Mesendoderm (in vitro differentiated cells): ENCODE results near the gene PLPPR2.

ENCODE experiments used
- DNase-seq: peaks from one replicate; pipeline ENCODE4 v3.0.0; 2013
- H2AK5ac ChIP-seq: 2 replicates; pipeline ENCODE4 v1.6.1; 2013; ENCODE audit warnings: low read length, inconsistent platforms
- H2BK120ac ChIP-seq: 2 replicates; pipeline ENCODE4 v1.6.1; 2013; ENCODE audit warnings: low read depth, mild to moderate bottlenecking, low read length, moderate library complexity, mixed read lengths
- H2BK15ac ChIP-seq: replicated peaks from 2 replicates; pipeline ENCODE4 v1.6.1; 2013; ENCODE audit warnings: low read depth, mild to moderate bottlenecking, moderate library complexity
- H2BK5ac ChIP-seq: 2 replicates; pipeline ENCODE4 v1.6.1; 2013; ENCODE audit warnings: low read length, inconsistent platforms
- H3K18ac ChIP-seq: 2 replicates; pipeline ENCODE4 v1.6.1; 2013; ENCODE audit warnings: mild to moderate bottlenecking, low read length, mixed read lengths
- H3K23ac ChIP-seq: one replicate; pipeline ENCODE4 v1.6.1; 2013; ENCODE audit warnings: low read length
- H3K27ac ChIP-seq: 2 replicates; pipeline ENCODE4 v1.5.1; 2013; ENCODE audit warnings: low read depth, mild to moderate bottlenecking, inconsistent platforms, low read length, moderate library complexity
- H3K27me3 ChIP-seq: 2 replicates; pipeline ENCODE4 v1.6.1; 2013; ENCODE audit warnings: low read length, control low read depth, mild to moderate bottlenecking, inconsistent platforms; ENCODE audit not compliant: insufficient read depth, poor library complexity
- H3K36me3 ChIP-seq: 2 replicates; pipeline ENCODE4 v1.6.1; 2013; ENCODE audit warnings: low read length, inconsistent platforms; ENCODE audit not compliant: control insufficient read depth, insufficient read depth
- H3K4ac ChIP-seq: one replicate; pipeline ENCODE4 v1.6.1; 2013; ENCODE audit warnings: low read depth, mild to moderate bottlenecking, low read length, moderate library complexity
- H3K4me1 ChIP-seq: 2 replicates; pipeline ENCODE4 v1.6.1; 2013; ENCODE audit warnings: low read depth, low read length, inconsistent platforms; ENCODE audit not compliant: control insufficient read depth
- H3K4me2 ChIP-seq: 2 replicates; pipeline ENCODE4 v1.6.1; 2013; ENCODE audit warnings: low read length
- H3K4me3 ChIP-seq: 2 replicates; pipeline ENCODE4 v1.5.1; 2013; ENCODE audit warnings: mild to moderate bottlenecking, low read length
- H3K56ac ChIP-seq: one replicate; pipeline ENCODE4 v1.6.1; 2013; ENCODE audit warnings: low read length
- H3K79me1 ChIP-seq: 2 replicates; pipeline ENCODE4 v1.6.1; 2013; ENCODE audit warnings: low read length, inconsistent platforms
- H3K79me2 ChIP-seq: 2 replicates; pipeline ENCODE4 v1.6.1; 2013; ENCODE audit warnings: mild to moderate bottlenecking, low read length; ENCODE audit not compliant: control insufficient read depth, insufficient read depth
- H3K9ac ChIP-seq: 2 replicates; pipeline ENCODE4 v1.6.1; 2013; ENCODE audit warnings: low read length, inconsistent platforms
- H4K5ac ChIP-seq: one replicate; pipeline ENCODE4 v1.6.1; 2013; ENCODE audit warnings: low read length
- H4K8ac ChIP-seq: one replicate; pipeline ENCODE4 v1.6.1; 2013; ENCODE audit warnings: low read depth, mild to moderate bottlenecking, control low read depth, low read length, moderate library complexity
- WGBS: extraction: QIAGEN DNeasy Blood & Tissue Kit; methylation state at CpG from one replicate; pipeline ENCODE4 v1.1.7; 2013; ENCODE audit warnings: low lambda C conversion rate, missing lambda C conversion rate; ENCODE audit not compliant: insufficient coverage; ENCODE audit errors: extremely low coverage; 5-methylcytosine and 5-hydroxymethylcytosine counted together

The PLPPR2 gene

DNA sequence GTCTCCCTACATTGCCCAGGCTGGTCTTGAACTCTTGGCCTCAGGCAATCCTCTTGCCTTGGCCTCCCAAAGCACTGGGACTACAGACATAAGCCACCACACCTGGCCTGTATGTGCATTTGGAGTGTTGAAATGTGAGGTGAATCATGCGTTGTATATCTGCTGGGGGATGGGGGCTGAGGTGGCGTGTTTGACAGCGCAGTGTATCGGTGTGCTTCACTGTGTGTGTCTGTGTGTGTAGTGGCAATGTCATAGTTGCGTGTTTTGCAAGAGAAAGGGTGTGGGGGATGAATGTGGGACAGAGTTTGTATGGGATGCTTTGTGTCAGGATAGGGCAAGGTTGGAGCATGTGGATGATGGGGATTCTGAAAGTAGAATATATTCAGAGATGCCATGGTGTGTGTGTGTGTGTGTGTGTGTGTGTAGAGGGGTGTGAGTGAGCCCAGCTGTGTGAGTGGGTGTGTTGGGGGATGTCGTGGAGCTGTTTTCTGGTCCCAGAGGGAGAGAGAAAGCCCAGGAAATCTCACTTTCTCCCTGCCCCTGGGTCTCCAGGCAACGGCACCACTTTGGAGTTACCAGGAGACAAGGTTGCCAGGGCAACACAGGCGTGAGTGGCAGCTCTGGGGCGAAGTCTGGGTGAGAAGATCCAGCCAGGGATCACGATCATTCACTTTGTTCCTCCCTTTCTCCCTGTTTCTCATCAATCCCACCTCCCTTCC, 18.1 kb downstream of the PLPPR2 start:
- H3K79me2 ChIP-seq: no peaks in the 10 kb centered on the region
- H4K8ac ChIP-seq: no peak overlapping the region
- H3K56ac ChIP-seq: no peak overlapping the region
- no peaks in the 10 kb centered on the region for H3K36me3 ChIP-seq
- no peak overlapping the region for H2AK5ac ChIP-seq
- H3K18ac ChIP-seq: no peak overlapping the region
- H3K23ac ChIP-seq: no peak overlapping the region
- H3K79me1 ChIP-seq: no peaks in the 10 kb centered on the region
- no peaks in the 10 kb centered on the region for H3K27me3 ChIP-seq
- no peak overlapping the region for H3K27ac ChIP-seq
- no peak overlapping the region for H3K4ac ChIP-seq
- no peak overlapping the region for H3K4me3 ChIP-seq
- DNase-seq: peak; percentile 82
- no peak overlapping the region for H3K9ac ChIP-seq
- no peak overlapping the region for H4K5ac ChIP-seq
- H2BK15ac ChIP-seq: no peak overlapping the region
- no peak overlapping the region for H3K4me2 ChIP-seq
- H3K4me1 ChIP-seq: no peaks in the 10 kb centered on the region
- H2BK120ac ChIP-seq: no peak overlapping the region
- no peak overlapping the region for H2BK5ac ChIP-seq
- no CpG with 5 or more reads among the region's 10 CpGs for WGBS

DNA sequence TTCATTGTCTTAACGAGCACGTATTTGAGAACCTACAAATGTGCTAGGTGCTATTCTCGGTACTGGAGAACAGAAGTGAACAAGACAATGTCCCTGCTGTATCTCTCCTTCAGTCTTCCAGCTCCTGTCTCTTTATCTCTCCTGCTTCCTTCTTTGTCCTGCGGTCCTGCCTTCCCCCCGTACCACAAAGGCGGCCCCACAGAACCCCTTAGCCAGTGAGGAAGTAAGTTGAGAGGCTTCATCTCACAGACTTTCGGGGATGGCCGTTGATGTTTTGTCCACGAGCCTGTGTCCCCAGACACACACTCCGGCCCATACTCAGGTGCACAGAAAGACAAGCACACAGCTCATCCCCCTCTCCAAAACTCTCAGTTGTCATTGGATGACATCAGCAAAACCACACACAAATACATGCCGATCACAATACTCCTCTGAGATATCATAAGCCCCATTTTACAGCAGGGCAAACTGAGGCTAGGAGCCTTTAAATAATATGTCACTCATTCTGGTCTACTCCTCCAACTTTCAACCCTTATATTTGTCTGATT, 18.7 kb downstream of the PLPPR2 start:
- H3K18ac ChIP-seq: no peak overlapping the region
- H2BK5ac ChIP-seq: no peak overlapping the region
- no peak overlapping the region for H3K4me3 ChIP-seq
- H4K8ac ChIP-seq: no peak overlapping the region
- no peak overlapping the region for H3K23ac ChIP-seq
- no peak overlapping the region for H3K56ac ChIP-seq
- H3K27me3 ChIP-seq: no peaks in the 10 kb centered on the region
- H3K4me1 ChIP-seq: no peaks in the 10 kb centered on the region
- H4K5ac ChIP-seq: no peak overlapping the region
- H3K4me2 ChIP-seq: peak overlapping the region; percentile 48
- no peak overlapping the region for H2BK15ac ChIP-seq
- no peak overlapping the region for H3K27ac ChIP-seq
- no CpG with 5 or more reads among the region's 11 CpGs for WGBS
- DNase-seq: no peak
- H2AK5ac ChIP-seq: no peak overlapping the region
- no peak overlapping the region for H2BK120ac ChIP-seq
- H3K4ac ChIP-seq: no peak overlapping the region
- no peak overlapping the region for H3K9ac ChIP-seq
- H3K79me2 ChIP-seq: no peaks in the 10 kb centered on the region
- no peaks in the 10 kb centered on the region for H3K79me1 ChIP-seq
- H3K36me3 ChIP-seq: no peaks in the 10 kb centered on the region

DNA sequence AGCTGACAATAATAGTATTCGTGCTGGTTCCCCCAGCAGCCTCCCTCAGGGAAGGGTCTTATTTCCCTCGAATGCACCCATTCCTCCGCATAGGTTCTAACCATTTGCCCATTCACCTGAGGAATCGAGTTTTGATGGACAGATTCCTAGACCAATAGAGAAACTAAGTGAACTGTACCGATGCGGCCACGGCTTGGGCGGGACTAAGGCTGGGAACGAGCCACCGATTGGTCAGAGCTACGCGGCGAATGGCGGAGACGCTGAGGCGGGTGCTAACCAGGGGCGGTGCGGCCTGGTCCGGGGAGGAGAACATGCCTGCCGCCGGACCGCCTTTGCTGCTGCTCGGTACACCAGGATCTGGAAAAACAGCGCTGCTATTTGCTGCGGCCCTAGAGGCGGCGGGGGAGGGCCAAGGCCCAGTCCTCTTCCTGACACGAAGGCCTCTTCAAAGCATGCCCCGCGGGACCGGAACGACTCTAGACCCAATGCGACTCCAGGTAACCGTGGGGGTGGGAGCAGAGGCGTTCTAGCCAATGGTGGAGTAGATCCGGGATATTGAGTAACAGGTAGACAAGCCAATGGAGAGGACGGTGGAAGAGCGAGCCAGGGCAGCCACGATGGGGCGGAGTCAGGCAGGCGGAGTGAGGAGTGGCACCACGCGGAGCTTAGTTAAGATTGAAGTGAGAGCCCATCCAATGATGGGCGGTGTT, 19.4 kb downstream of the PLPPR2 start, which contains the start of gene SWSAP1:
TSS of gene SWSAP1 (plus strand) at position 234 of the 710 bp plus-strand sequence. CDS start at position 249, 15 bp downstream.
- H3K79me2 ChIP-seq: no peaks in the 10 kb centered on the region
- no peak within 1 kb of the TSS for H2BK15ac ChIP-seq
- H3K79me1 ChIP-seq: no peaks in the 10 kb centered on the region
- H2AK5ac ChIP-seq: no peak within 1 kb of the TSS
- H3K9ac ChIP-seq: peak within 1 kb of the TSS; percentile 82
- no CpG with 5 or more reads among the region's 44 CpGs for WGBS
- no peak within 1 kb of the TSS for H4K8ac ChIP-seq
- peak within 1 kb of the TSS; percentile 47 for H2BK5ac ChIP-seq
- peak within 1 kb of the TSS; percentile 65 for H3K4me2 ChIP-seq
- H3K4me3 ChIP-seq: peak within 1 kb of the TSS; percentile 53
- no peak within 1 kb of the TSS for H3K23ac ChIP-seq
- peak within 1 kb of the TSS; percentile 92 for H3K56ac ChIP-seq
- H3K18ac ChIP-seq: peak within 1 kb of the TSS; percentile 92
- no peaks in the 10 kb centered on the region for H3K36me3 ChIP-seq
- peak within 1 kb of the TSS; percentile 93 for H3K4ac ChIP-seq
- no peaks in the 10 kb centered on the region for H3K27me3 ChIP-seq
- peak; percentile 100 for DNase-seq
- H3K27ac ChIP-seq: peak within 1 kb of the TSS; percentile 85
- H3K4me1 ChIP-seq: no peaks in the 10 kb centered on the region
- no peak within 1 kb of the TSS for H2BK120ac ChIP-seq
- no peak within 1 kb of the TSS for H4K5ac ChIP-seq

DNA sequence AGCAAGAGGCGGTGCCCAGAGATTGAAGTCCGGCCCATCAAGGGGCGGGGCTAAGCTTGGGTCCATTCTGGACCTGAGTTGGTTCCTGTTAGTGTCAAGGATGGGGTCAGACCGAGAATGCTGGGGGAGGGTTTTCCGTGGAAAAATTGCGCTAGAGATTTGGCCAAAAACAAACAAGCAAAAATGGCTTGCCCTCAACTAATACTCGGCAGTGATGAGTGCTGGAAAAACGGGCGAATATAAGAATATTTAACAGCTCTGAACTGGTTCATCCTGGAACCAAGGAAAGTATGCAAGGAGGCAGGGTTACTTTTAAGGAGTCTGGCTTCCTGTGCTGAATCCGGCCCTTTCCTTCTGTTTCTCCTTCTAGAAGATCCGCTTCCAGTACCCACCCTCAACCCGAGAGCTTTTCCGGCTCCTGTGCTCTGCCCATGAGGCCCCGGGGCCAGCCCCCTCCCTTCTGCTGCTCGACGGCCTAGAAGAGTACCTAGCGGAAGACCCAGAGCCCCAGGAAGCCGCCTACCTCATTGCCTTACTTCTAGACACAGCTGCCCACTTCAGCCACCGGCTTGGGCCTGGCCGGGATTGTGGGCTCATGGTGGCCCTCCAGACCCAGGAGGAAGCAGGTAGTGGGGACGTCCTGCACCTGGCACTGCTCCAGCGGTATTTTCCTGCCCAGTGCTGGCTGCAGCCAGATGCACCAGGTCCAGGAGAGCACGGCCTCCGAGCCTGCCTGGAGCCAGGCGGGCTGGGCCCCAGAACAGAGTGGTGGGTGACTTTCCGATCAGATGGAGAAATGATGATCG, 20.1 kb downstream of the PLPPR2 start:
- WGBS: no CpG with 5 or more reads among the region's 27 CpGs
- peak; percentile 72 for DNase-seq
- no peak overlapping the region for H4K5ac ChIP-seq
- H3K23ac ChIP-seq: no peak overlapping the region
- H3K4me2 ChIP-seq: peak overlapping the region; percentile 65
- H2AK5ac ChIP-seq: no peak overlapping the region
- H3K36me3 ChIP-seq: no peaks in the 10 kb centered on the region
- peak overlapping the region; percentile 20 for H3K27ac ChIP-seq
- H3K27me3 ChIP-seq: no peaks in the 10 kb centered on the region
- no peaks in the 10 kb centered on the region for H3K4me1 ChIP-seq
- H3K4ac ChIP-seq: peak overlapping the region; percentile 17
- H2BK5ac ChIP-seq: no peak overlapping the region
- H3K79me2 ChIP-seq: no peaks in the 10 kb centered on the region
- no peaks in the 10 kb centered on the region for H3K79me1 ChIP-seq
- H4K8ac ChIP-seq: no peak overlapping the region
- H3K9ac ChIP-seq: peak overlapping the region; percentile 63
- H3K56ac ChIP-seq: peak overlapping the region; percentile 88
- no peak overlapping the region for H2BK15ac ChIP-seq
- H3K4me3 ChIP-seq: peak overlapping the region; percentile 46
- H2BK120ac ChIP-seq: no peak overlapping the region
- H3K18ac ChIP-seq: peak overlapping the region; percentile 7

- Histone ChIP-seq H4K8ac (no peak overlapping the region), H4K5ac (peak overlapping the region; percentile 97), H3K27ac (no peak overlapping the region), H3K23ac (no peak overlapping the region), H3K79me2 (no peaks in the 10 kb centered on the region), H2BK5ac (no peak overlapping the region), H3K36me3 (no peaks in the 10 kb centered on the region), H3K4me2 (no peak overlapping the region), H3K4me1 (no peaks in the 10 kb centered on the region), H3K4ac (no peak overlapping the region), H3K9ac (no peak overlapping the region), H3K27me3 (no peaks in the 10 kb centered on the region), H2BK15ac (no peak overlapping the region), H2AK5ac (no peak overlapping the region), H3K79me1 (no peaks in the 10 kb centered on the region), H2BK120ac (no peak overlapping the region), H3K18ac (no peak overlapping the region), H3K4me3 (no peak overlapping the region), H3K56ac (no peak overlapping the region)
- DNase-seq: no peak
These were observed 22.0 kb downstream of the PLPPR2 start for GRCh38 chr19:11377237-11377636.
